ENCODE results near the gene MAF.

The MAF gene

GRCh38 chr16:79571065-79571902 lies 29.3 kb downstream of the MAF start:
- no peak for DNase-seq (ENCODE audit: low read depth)

DNA sequence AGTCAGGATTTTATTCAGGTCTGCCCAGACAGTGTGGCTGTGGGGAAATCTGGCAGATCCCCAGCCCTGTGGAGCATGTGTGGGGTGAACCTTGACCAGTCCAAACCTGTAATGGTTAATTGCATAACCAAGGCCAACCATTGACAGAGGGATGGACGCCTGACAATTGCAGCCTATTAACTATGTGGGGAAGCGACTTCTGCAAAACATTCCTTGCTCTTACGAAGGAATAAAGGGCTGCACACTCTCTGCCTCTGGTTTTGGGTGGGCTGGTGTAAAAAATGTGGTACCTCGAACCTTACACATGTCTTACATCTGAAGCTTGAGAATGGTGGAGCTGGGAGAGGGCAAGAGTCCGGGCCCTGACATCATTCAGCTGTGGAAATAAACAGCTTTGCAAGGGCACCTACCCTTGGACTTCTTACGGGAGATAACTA lies 35.8 kb downstream of the MAF start:
- no peak overlapping the region for H3K4me3 ChIP-seq (ENCODE audit: low read length)
- no peak for DNase-seq (ENCODE audit: low read depth)
- TF ChIP-seq CTCF (IDR thresholded peaks at IDR 0.05; ENCODE audit: insufficient read depth, low read depth, low read length, missing control alignments), result no peak

More at GRCh38 chr16:79571065-79571902, 29.3 kb downstream of the MAF start:
- H3K4me3 ChIP-seq (ENCODE audit: low read length), result no peak overlapping the region
- TF ChIP-seq CTCF (IDR thresholded peaks at IDR 0.05; ENCODE audit: insufficient read depth, low read depth, low read length, missing control alignments), result no peak

- DNase-seq (ENCODE audit: low read depth), result no peak
- no peak overlapping the region for H3K4me3 ChIP-seq (ENCODE audit: low read length)
- no peak for TF ChIP-seq CTCF (IDR thresholded peaks at IDR 0.05; ENCODE audit: insufficient read depth, low read depth, low read length, missing control alignments)
Observed at GRCh38 chr16:79563921-79564320, 36.6 kb downstream of the MAF start.

- no peak for DNase-seq (ENCODE audit: low read depth)
- H3K4me3 ChIP-seq (ENCODE audit: low read length), result no peak overlapping the region
- no peak for TF ChIP-seq CTCF (IDR thresholded peaks at IDR 0.05; ENCODE audit: insufficient read depth, low read depth, low read length, missing control alignments)
Observed at GRCh38 chr16:79562166-79562823, 38.2 kb downstream of the MAF start.

GRCh38 chr16:79561729-79562128 lies 38.8 kb downstream of the MAF start:
- no peak for TF ChIP-seq CTCF (IDR thresholded peaks at IDR 0.05; ENCODE audit: insufficient read depth, low read depth, low read length, missing control alignments)
- no peak overlapping the region for H3K4me3 ChIP-seq (ENCODE audit: low read length)
- DNase-seq (ENCODE audit: low read depth), result no peak

DNA sequence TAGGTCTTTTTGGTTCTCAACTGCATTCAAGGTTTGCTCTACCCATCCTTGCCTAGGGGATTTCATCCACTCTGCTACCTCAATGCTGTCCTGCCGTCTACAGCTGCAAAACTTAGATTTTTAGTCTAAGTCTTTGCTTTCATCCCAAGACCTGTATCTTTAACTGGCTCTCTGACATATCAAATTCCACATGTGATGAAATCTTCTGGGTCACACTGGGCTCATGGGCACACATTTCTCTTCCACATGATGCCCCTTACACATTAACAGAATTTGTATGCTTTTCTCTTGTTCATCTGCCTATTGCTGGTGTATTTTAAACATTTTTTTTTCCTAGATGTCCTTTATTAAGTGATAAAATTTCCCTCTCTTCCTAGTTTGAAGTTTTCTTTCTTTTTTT lies 39.6 kb downstream of the MAF start:
- no peak for TF ChIP-seq CTCF (IDR thresholded peaks at IDR 0.05; ENCODE audit: insufficient read depth, low read depth, low read length, missing control alignments)
- H3K4me3 ChIP-seq (ENCODE audit: low read length), result no peak overlapping the region
- no peak for DNase-seq (ENCODE audit: low read depth)
